Breast epithelium (tissue), 3 donors: ENCODE results near the gene CDHR3.

Experiments
- CTCF ChIP-seq, 3 donors: fragments of 450-650 bp; IDR thresholded peaks; one replicate each; pipeline ENCODE4 v1.5.1; 2016 to 2017; ENCODE audit warnings: antibody characterized with exemption in 3 of 3, mild to moderate bottlenecking in 3 of 3, moderate library complexity in 3 of 3
- POLR2A ChIP-seq: fragments of 450-650 bp; IDR thresholded peaks from one replicate; pipeline ENCODE4 v1.6.1; 2016; ENCODE audit warnings: antibody characterized with exemption, mild to moderate bottlenecking, moderate library complexity
- POLR2AphosphoS5 ChIP-seq, 3 donors: sonication (generic); formaldehyde crosslinking; IDR thresholded peaks; one replicate each; pipeline ENCODE4 v1.6.1; 2017; ENCODE audit warnings: antibody characterized with exemption in 3 of 3

GRCh38 chr7:106029941-106030340, 66.9 kb downstream of the CDHR3 start:
- TF ChIP-seq POLR2AphosphoS5 (IDR thresholded peaks at IDR 0.05) (no peak), POLR2A (no peak), CTCF (IDR thresholded peaks at IDR 0.05) (no peak)
